GM12878 (cell line): ENCODE data around the gene CDSN. TPM values are rescaled to one million over a fixed set of nuclear protein-coding genes. Genes with fewer than 3 reads are reported as not detected.

Source experiments
- ATAC-seq: fragments of 200-7000 bp; cut with Tn5 transposase; 3 replicates; pipeline ENCODE4 v1.9.1; 2020; ENCODE audit warnings: mild to moderate bottlenecking, moderate library complexity
- BruUV-seq: library from RNA; stranded (reverse); fragments of 400-500 nt; replicated peaks from 2 replicates; lab custom pipeline; 2021; lab: Mats Ljungman, UMichigan
- CTCF ChIA-PET: fragments of 300-600 bp; sonication (Branson Sonifier 250); formaldehyde crosslinking; extraction: SDS; loops from one replicate; lab custom pipeline; 2021; ENCODE audit warnings: inconsistent platforms; lab: Yijun Ruan, JAX
- POLR2A ChIA-PET: fragments of 350-600 bp; formaldehyde crosslinking; extraction: SDS; loops from one replicate; lab custom pipeline; 2021; ENCODE audit warnings: inconsistent platforms; lab: Charles Lee
- RAD21 ChIA-PET: fragments of 300-600 bp; sonication (Branson Sonifier 250); formaldehyde crosslinking; loops from one replicate; lab custom pipeline; 2023; ENCODE audit warnings: antibody characterized with exemption; ENCODE audit not compliant: unreplicated experiment; lab: Charles Lee
- SMC1A ChIA-PET: fragments of 300-600 bp; sonication (Branson Sonifier 250); formaldehyde crosslinking; loops from one replicate; lab custom pipeline; 2023; ENCODE audit not compliant: unreplicated experiment, uncharacterized antibody; lab: Charles Lee
- DNase-seq: peaks from one replicate; pipeline ENCODE4 v3.0.0-alpha.2; 2011; ENCODE audit warnings: low read depth, low spot score
- FAIRE-seq: peaks from 3 replicates; lab custom pipeline; 2011; peaks lifted over from hg19 to GRCh38; lab: Jason Lieb, UNC
- H2AFZ ChIP-seq: 2 replicates; pipeline ENCODE4 v1.6.0; 2011; ENCODE audit warnings: low read depth, low read length, control low read depth; ENCODE audit not compliant: control insufficient read depth
- H3K27ac ChIP-seq: 2 replicates; pipeline ENCODE4 v1.5.1; 2011; ENCODE audit warnings: control low read depth; ENCODE audit not compliant: control insufficient read depth, insufficient read depth
- H3K27me3 ChIP-seq, 2 experiments: replicated peaks in 1 of 2; 2 replicates each; pipeline versions ENCODE4 v1.6.0 to v1.6.1; 2011; ENCODE audit warnings: low read length in 1 of 2; ENCODE audit not compliant: control insufficient read depth in 2 of 2, insufficient read depth in 2 of 2
- H3K36me3 ChIP-seq, 2 experiments: 2 replicates each; pipeline ENCODE4 v1.5.1; 2011; ENCODE audit warnings: low read length in 1 of 2; ENCODE audit not compliant: control insufficient read depth in 2 of 2, insufficient read depth in 2 of 2
- H3K4me1 ChIP-seq: 2 replicates; pipeline ENCODE4 v1.6.1; 2011; ENCODE audit warnings: mild to moderate bottlenecking, low read length, moderate library complexity, mixed read lengths; ENCODE audit not compliant: control insufficient read depth, insufficient read depth
- H3K4me2 ChIP-seq: 2 replicates; pipeline ENCODE4 v1.6.0; 2011; ENCODE audit warnings: control low read depth; ENCODE audit not compliant: control insufficient read depth, insufficient read depth
- H3K4me3 ChIP-seq: fragments of 200-600 bp; sonication (generic); 2 replicates; pipeline ENCODE4 v1.5.1; 2016
- H3K79me2 ChIP-seq: 2 replicates; pipeline ENCODE4 v1.6.0; 2011; ENCODE audit warnings: low read length; ENCODE audit not compliant: control insufficient read depth, insufficient read depth
- H3K9ac ChIP-seq: 2 replicates; pipeline ENCODE4 v1.8.0; 2011; ENCODE audit warnings: low read length, control low read depth, mixed read lengths; ENCODE audit not compliant: control insufficient read depth, insufficient read depth
- H3K9me3 ChIP-seq: replicated peaks from 3 replicates; pipeline ENCODE4 v1.5.1; 2011; ENCODE audit warnings: mild to moderate bottlenecking, low read length; ENCODE audit not compliant: control insufficient read depth, insufficient read depth
- H4K20me1 ChIP-seq: 2 replicates; pipeline ENCODE4 v1.6.0; 2011; ENCODE audit not compliant: control insufficient read depth, insufficient read depth
- BHLHE40 ChIP-seq, 2 experiments: fragments of 450-650 bp in 1 of 2; IDR thresholded peaks; 2 replicates each; pipeline ENCODE4 v1.6.1; 2011 to 2017; ENCODE audit warnings: low read depth in 2 of 2, borderline replicate concordance in 1 of 2, improper control_type of control experiment in 1 of 2, low read length in 1 of 2, mild to moderate bottlenecking in 1 of 2
- IRF4 ChIP-seq: IDR thresholded peaks from 2 replicates; pipeline ENCODE4 v1.6.1; 2011; ENCODE audit warnings: low read depth, low read length
- JUND ChIP-seq: IDR thresholded peaks from 2 replicates; pipeline ENCODE4 v1.6.1; 2012; ENCODE audit warnings: low read depth, mild to moderate bottlenecking, low read length, improper control_type of control experiment, moderate library complexity
- KAT2A ChIP-seq: conservative IDR thresholded peaks from 2 replicates; pipeline ENCODE4 v1.6.1; 2011; ENCODE audit warnings: low read depth, low read length; ENCODE audit not compliant: control insufficient read depth
- NR2C1 ChIP-seq: fragments of 450-650 bp; IDR thresholded peaks from 2 replicates; pipeline ENCODE4 v1.6.1; 2017; ENCODE audit warnings: antibody characterized with exemption, mild to moderate bottlenecking, moderate library complexity
- PAX8 ChIP-seq: fragments of 450-650 bp; IDR thresholded peaks from 2 replicates; pipeline ENCODE4 v1.6.1; 2017; ENCODE audit warnings: mild to moderate bottlenecking, moderate library complexity
- SIX5 ChIP-seq: IDR thresholded peaks from 2 replicates; pipeline ENCODE4 v1.6.1; 2011; ENCODE audit warnings: mild to moderate bottlenecking, low read depth, low read length, moderate library complexity; ENCODE audit not compliant: severe bottlenecking
- SMARCA5 ChIP-seq: fragments of 450-650 bp; IDR thresholded peaks from 2 replicates; pipeline ENCODE4 v1.6.1; 2017; ENCODE audit warnings: mild to moderate bottlenecking
- SREBF1 ChIP-seq: IDR thresholded peaks from 2 replicates; pipeline ENCODE4 v1.6.1; 2012; ENCODE audit warnings: mild to moderate bottlenecking, low read length
- SREBF2 ChIP-seq: IDR thresholded peaks from 2 replicates; pipeline ENCODE4 v1.6.1; 2012; ENCODE audit warnings: mild to moderate bottlenecking, low read length
- STAT1 ChIP-seq: fragments of 450-650 bp; conservative IDR thresholded peaks from 2 replicates; pipeline ENCODE4 v1.6.1; 2014; ENCODE audit warnings: antibody characterized with exemption, mild to moderate bottlenecking
- SUPT20H ChIP-seq: IDR thresholded peaks from 2 replicates; pipeline ENCODE4 v1.6.1; 2011; ENCODE audit warnings: low read depth, mild to moderate bottlenecking, low read length, moderate library complexity, borderline replicate concordance; ENCODE audit not compliant: control insufficient read depth
- TCF7 ChIP-seq: IDR thresholded peaks from 2 replicates; pipeline ENCODE4 v1.6.1; 2014; ENCODE audit warnings: antibody characterized with exemption, borderline replicate concordance
- WGBS: methylation state at CpG from one replicate; pipeline ENCODE4 v1.1.6; 2016; ENCODE audit warnings: low lambda C conversion rate; ENCODE audit not compliant: insufficient replicate concordance, insufficient coverage; ENCODE audit errors: missing lambda C conversion rate; 5-methylcytosine and 5-hydroxymethylcytosine counted together
- in situ Hi-C: fragments of 300-500 bp; cut with MboI; formaldehyde crosslinking; loops from 9 replicates; pipeline ENCODE4 v1.14.3; 2018; ENCODE audit warnings: mixed read lengths
- intact Hi-C: fragments of 100-400 bp; cut with micrococcal nuclease; formaldehyde crosslinking; loops from one replicate; pipeline ENCODE4 v1.14.2; 2022; ENCODE audit not compliant: unreplicated experiment
- polyA plus RNA-seq, 11 experiments: library from polyadenylated mRNA; depleted of rRNA in 4 of 11; unstranded in 6 of 11; stranded (reverse) in 5 of 11; fragments of >200 nt; fragmentation: Nextera tagmentation in 4 of 11; fragmentation: Illumina TruSeq in 1 of 11; extraction: Ambion mirVana in 4 of 11; extraction: Trizol in 1 of 11; gene quantifications; 1 replicate in 1 of 11; 2 replicates in 10 of 11; pipeline versions ENCODE4 v1.2.1 to v1.2.3, GENCODE V29; 2011 to 2016; ENCODE audit warnings: inconsistent platforms in 2 of 11, missing spikeins in 2 of 11, low read depth in 1 of 11
- total RNA-seq, 4 experiments: library from RNA; depleted of rRNA in 3 of 4; stranded (reverse); fragments of >200 nt in 3 of 4; fragmentation: Illumina TruSeq in 1 of 4; extraction: Trizol in 1 of 4; gene quantifications; 2 replicates each; pipeline versions ENCODE4 v1.2.1 to v1.2.3, GENCODE V29; 2013 to 2021
- TF ChIP-seq, protein P1 (sequence below): fragments of 450-650 bp; IDR thresholded peaks from 2 replicates; pipeline ENCODE4 v1.6.1; 2016; ENCODE audit warnings: mild to moderate bottlenecking
- TF ChIP-seq, protein P2 (sequence below): fragments of 150-350 bp; IDR thresholded peaks from 2 replicates; pipeline ENCODE4 v1.6.1; 2014; ENCODE audit warnings: mild to moderate bottlenecking, low read depth, low read length
- TF ChIP-seq, protein P3 (sequence below): IDR thresholded peaks from 2 replicates; pipeline ENCODE4 v1.6.1; 2011; ENCODE audit warnings: low read depth, mild to moderate bottlenecking, low read length, moderate library complexity, borderline replicate concordance; ENCODE audit errors: extremely low read depth

Gene CDSN
- total and polyA plus RNA-seq, 10 of the 15 experiments (the other 5 are each of a cell fraction or from before 2014, with no cell fraction given), result 0.01 TPM; not detected in 9

GRCh38 chr6:31158863-31159855 is 38.9 kb upstream of the CDSN start (continued):
- TF ChIP-seq SREBF1, result no peak

DNA sequence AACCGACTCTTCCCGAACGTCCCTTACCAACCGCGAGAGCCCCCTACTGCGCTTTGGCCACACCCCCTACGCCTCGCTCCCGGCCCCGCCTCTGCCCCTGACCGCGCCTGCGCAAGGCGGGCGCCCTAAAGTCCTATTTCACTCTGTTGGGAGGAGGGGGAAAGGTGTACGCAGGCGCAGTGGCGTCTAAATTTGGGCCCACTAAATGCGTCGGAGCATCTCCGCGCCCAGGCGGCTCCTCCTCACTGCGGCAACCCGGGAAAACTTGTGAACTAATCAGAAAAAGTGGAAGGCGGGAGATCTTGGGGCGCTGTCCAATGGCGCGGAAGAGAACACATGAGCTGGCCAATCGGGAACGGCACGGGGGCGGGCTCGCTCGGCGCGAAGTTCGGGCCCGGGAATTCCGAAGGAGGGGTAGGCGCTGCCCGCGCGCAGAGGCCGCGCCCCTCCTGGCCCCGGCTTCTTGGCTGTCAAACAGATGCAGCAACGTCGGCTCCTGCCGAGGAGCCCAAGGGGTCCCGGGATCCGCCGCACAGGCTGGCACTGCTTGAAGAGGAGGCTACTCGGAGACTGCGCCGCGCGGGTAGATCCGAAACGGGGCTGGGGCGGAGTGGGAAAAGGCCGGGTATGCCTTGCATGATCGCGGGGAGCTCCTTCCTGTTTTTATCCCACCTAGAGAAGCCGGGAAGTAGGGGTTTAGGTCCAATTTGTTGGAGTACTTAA is 38.1 kb upstream of the CDSN start, which contains the start of gene TCF19:
TSS of gene TCF19 (plus strand) at position 450 of the 723 bp plus-strand sequence. CDS start 881 bp downstream, outside the sequence.
- in situ Hi-C loops (no loop called here), intact Hi-C loops (loop anchor here (2.0 kb wide), 1 partner anchor 34 kb away; no protein-coding TSS in a partner anchor)
- Histone ChIP-seq H3K4me2 (peak within 1 kb of the TSS; percentile 77), H3K27me3 (no peaks in the 10 kb centered on the region), H3K9me3 (no peaks in the 10 kb centered on the region), H4K20me1 (no peaks in the 10 kb centered on the region; the same call in 1 of the 2 replicates), H3K9ac (peak within 1 kb of the TSS; percentile 84), H3K36me3 (peaks cover 8 to 12% of the 10 kb centered on the region in 2 experiments), H2AFZ (peak within 1 kb of the TSS; percentile 80), H3K79me2 (peaks cover 39% of the 10 kb centered on the region), H3K27ac (peak within 1 kb of the TSS; percentile 67), H3K4me1 (peaks cover 12% of the 10 kb centered on the region), H3K4me3 (peak within 1 kb of the TSS; percentile 90)
- ChIA-PET POLR2A (interaction anchor here (0.6 to 3.0 kb wide), 5 partner anchors 26 to 803 kb away, joined by 3 to 10 read pairs (median 3); no protein-coding TSS in a partner anchor), CTCF (interaction anchor here (0.7 to 2.9 kb wide), 13 partner anchors 11 to 241 kb away, joined by 3 to 17 read pairs (median 4); partner anchors contain the start of genes POU5F1 and PSORS1C2), RAD21 (interaction anchor here (0.8 to 2.0 kb wide), 6 partner anchors 21 to 244 kb away, joined by 3 to 10 read pairs (median 4); partner anchors contain the start of gene VARS2), SMC1A (interaction anchor here (1.0 to 4.2 kb wide), 5 partner anchors 11 to 48 kb away, joined by 3 to 21 read pairs (median 12); no protein-coding TSS in a partner anchor)
- no TSS peak for BruUV-seq
- DNase-seq (peak; percentile 98), ATAC-seq (peak; percentile 93), FAIRE-seq (peak; percentile 98)
- WGBS, result under 1% methylated on average over 50 of the region's 65 CpGs
- TF ChIP-seq SIX5, result no peak
- TF ChIP-seq IRF4, result no peak
- TF ChIP-seq TCF7, result no peak
- 0 out of 2 replicates have a peak, but pooled peaks have one; percentile 25 for TF ChIP-seq STAT1
- TF ChIP-seq, protein P1, sequence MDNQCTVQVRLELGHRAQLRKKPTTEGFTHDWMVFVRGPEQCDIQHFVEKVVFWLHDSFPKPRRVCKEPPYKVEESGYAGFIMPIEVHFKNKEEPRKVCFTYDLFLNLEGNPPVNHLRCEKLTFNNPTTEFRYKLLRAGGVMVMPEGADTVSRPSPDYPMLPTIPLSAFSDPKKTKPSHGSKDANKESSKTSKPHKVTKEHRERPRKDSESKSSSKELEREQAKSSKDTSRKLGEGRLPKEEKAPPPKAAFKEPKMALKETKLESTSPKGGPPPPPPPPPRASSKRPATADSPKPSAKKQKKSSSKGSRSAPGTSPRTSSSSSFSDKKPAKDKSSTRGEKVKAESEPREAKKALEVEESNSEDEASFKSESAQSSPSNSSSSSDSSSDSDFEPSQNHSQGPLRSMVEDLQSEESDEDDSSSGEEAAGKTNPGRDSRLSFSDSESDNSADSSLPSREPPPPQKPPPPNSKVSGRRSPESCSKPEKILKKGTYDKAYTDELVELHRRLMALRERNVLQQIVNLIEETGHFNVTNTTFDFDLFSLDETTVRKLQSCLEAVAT, result no peak
- no peak for TF ChIP-seq SUPT20H
- peak; percentile 81 to 93; a peak in 3 of 4 replicates for TF ChIP-seq BHLHE40 (IDR thresholded peaks at IDR 0.05; ENCODE audit: borderline replicate concordance in 1 of 2, low read depth in 2 of 2, low read length in 1 of 2)
- no peak for TF ChIP-seq PAX8
- no peak for TF ChIP-seq JUND
- TF ChIP-seq, protein P2, sequence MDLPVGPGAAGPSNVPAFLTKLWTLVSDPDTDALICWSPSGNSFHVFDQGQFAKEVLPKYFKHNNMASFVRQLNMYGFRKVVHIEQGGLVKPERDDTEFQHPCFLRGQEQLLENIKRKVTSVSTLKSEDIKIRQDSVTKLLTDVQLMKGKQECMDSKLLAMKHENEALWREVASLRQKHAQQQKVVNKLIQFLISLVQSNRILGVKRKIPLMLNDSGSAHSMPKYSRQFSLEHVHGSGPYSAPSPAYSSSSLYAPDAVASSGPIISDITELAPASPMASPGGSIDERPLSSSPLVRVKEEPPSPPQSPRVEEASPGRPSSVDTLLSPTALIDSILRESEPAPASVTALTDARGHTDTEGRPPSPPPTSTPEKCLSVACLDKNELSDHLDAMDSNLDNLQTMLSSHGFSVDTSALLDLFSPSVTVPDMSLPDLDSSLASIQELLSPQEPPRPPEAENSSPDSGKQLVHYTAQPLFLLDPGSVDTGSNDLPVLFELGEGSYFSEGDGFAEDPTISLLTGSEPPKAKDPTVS, result no peak
- TF ChIP-seq, protein P3, sequence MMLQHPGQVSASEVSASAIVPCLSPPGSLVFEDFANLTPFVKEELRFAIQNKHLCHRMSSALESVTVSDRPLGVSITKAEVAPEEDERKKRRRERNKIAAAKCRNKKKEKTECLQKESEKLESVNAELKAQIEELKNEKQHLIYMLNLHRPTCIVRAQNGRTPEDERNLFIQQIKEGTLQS, result no peak
- TF ChIP-seq NR2C1, result no peak
- no peak for TF ChIP-seq SMARCA5
- no peak for TF ChIP-seq KAT2A
- no peak for TF ChIP-seq SREBF2
